K562 (cell line): ENCODE results near the gene RMI1. TPM values are rescaled to one million over a fixed set of nuclear protein-coding genes. Genes with fewer than 3 reads are reported as not detected.

ENCODE experiments used
- ATF1 ChIP-seq, 2 experiments: fragments of 450-650 bp in 1 of 2; IDR thresholded peaks; 2 replicates each; pipeline ENCODE4 v1.6.1; 2016; ENCODE audit warnings: missing compliant biosample characterization in 1 of 2, missing genetic modification characterization in 1 of 2
- CBX1 ChIP-seq: sonication (generic); IDR thresholded peaks from 2 replicates; pipeline ENCODE4 v1.6.1; 2016; ENCODE audit warnings: antibody characterized with exemption, low read depth, mild to moderate bottlenecking
- CREB3L1 ChIP-seq: fragments of 450-650 bp; IDR thresholded peaks from 2 replicates; pipeline ENCODE4 v1.6.1; 2014; ENCODE audit warnings: low read depth, mild to moderate bottlenecking, moderate library complexity, borderline replicate concordance
- DDX20 ChIP-seq: fragments of 450-650 bp; IDR thresholded peaks from 2 replicates; pipeline ENCODE4 v1.6.1; 2016; ENCODE audit warnings: missing genetic modification characterization, low read depth, mild to moderate bottlenecking, missing compliant biosample characterization, moderate library complexity
- E2F6 ChIP-seq, 2 experiments: IDR thresholded peaks; 2 replicates each; pipeline ENCODE4 v1.6.1; 2011; ENCODE audit warnings: borderline replicate concordance in 1 of 2, control low read depth in 1 of 2, low read depth in 1 of 2, low read length in 1 of 2, mild to moderate bottlenecking in 1 of 2, mixed read lengths in 1 of 2, moderate library complexity in 1 of 2; ENCODE audit not compliant: insufficient read depth in 1 of 2, insufficient read length in 1 of 2, poor library complexity in 1 of 2, severe bottlenecking in 1 of 2; ENCODE audit errors: extremely low read depth in 1 of 2
- HMBOX1 ChIP-seq: sonication (generic); IDR thresholded peaks from 2 replicates; pipeline ENCODE4 v1.6.1; 2016
- MYNN ChIP-seq, 2 experiments: sonication (generic); formaldehyde crosslinking in 1 of 2; IDR thresholded peaks; 2 replicates each; pipeline versions ENCODE4 v1.5.0 to v1.6.1; 2016 to 2020; ENCODE audit warnings: antibody characterized with exemption in 1 of 2, missing genetic modification reagents in 1 of 2
- PCBP2 ChIP-seq: fragments of 200-400 bp; formaldehyde crosslinking; IDR thresholded peaks from 2 replicates; pipeline ENCODE4 v1.6.1; 2018; ENCODE audit warnings: low read length, low read depth, mild to moderate bottlenecking, moderate library complexity; ENCODE audit not compliant: poor library complexity, severe bottlenecking
- PHF21A ChIP-seq: fragments of 450-650 bp; IDR thresholded peaks from 2 replicates; pipeline ENCODE4 v1.6.1; 2017; ENCODE audit warnings: low read depth, borderline replicate concordance
- PHF8 ChIP-seq: fragments of 200-600 bp; sonication (generic); IDR thresholded peaks from 2 replicates; pipeline ENCODE4 v1.6.1; 2012; ENCODE audit warnings: mixed run types, mild to moderate bottlenecking, inconsistent platforms, low read length, moderate library complexity, borderline replicate concordance
- POLR2A ChIP-seq: fragments of 450-650 bp; conservative IDR thresholded peaks from 2 replicates; pipeline ENCODE4 v1.6.1; 2016
- RAD51 ChIP-seq: fragments of 450-650 bp; IDR thresholded peaks from 2 replicates; pipeline ENCODE4 v1.7.1; 2016; ENCODE audit warnings: low read depth, mild to moderate bottlenecking, borderline replicate concordance
- SMAD3 ChIP-seq: fragments of 450-650 bp; formaldehyde crosslinking; conservative IDR thresholded peaks from 2 replicates; pipeline ENCODE4 v1.4.0; 2020; ENCODE audit warnings: mild to moderate bottlenecking
- TAF1 ChIP-seq: IDR thresholded peaks from 2 replicates; pipeline ENCODE4 v1.6.1; 2011; ENCODE audit warnings: mild to moderate bottlenecking, low read length, moderate library complexity; ENCODE audit not compliant: insufficient read depth, control insufficient read depth, severe bottlenecking; ENCODE audit errors: extremely low read depth
- THAP12 ChIP-seq: fragments of 250-450 bp; sonication (Bioruptor Pico); IDR thresholded peaks from 2 replicates; pipeline ENCODE4 v1.9.0; 2021; ENCODE audit warnings: mild to moderate bottlenecking, inconsistent platforms
- ZBTB17 ChIP-seq: fragments of 450-650 bp; formaldehyde crosslinking; IDR thresholded peaks from 2 replicates; pipeline ENCODE4 v1.4.0; 2020; ENCODE audit warnings: mild to moderate bottlenecking
- ZBTB7A ChIP-seq: IDR thresholded peaks from 2 replicates; pipeline ENCODE4 v1.6.1; 2011; ENCODE audit warnings: low read depth, mild to moderate bottlenecking, low read length, moderate library complexity, borderline replicate concordance; ENCODE audit not compliant: control insufficient read depth
- ZNF133 ChIP-seq: fragments of 250-450 bp; sonication (Bioruptor Pico); IDR thresholded peaks from 2 replicates; pipeline ENCODE4 v1.4.0; 2020; ENCODE audit warnings: mild to moderate bottlenecking
- ZNF239 ChIP-seq: fragments of 250-450 bp; sonication (Bioruptor Pico); IDR thresholded peaks from 2 replicates; pipeline ENCODE4 v1.4.0; 2020; ENCODE audit warnings: mild to moderate bottlenecking
- ZNF431 ChIP-seq: sonication (generic); formaldehyde crosslinking; IDR thresholded peaks from 2 replicates; pipeline ENCODE4 v1.8.0; 2022; ENCODE audit warnings: mild to moderate bottlenecking, missing genetic modification reagents
- ZNF695 ChIP-seq: fragments of 450-650 bp; formaldehyde crosslinking; IDR thresholded peaks from 2 replicates; pipeline ENCODE4 v1.4.0; 2020; ENCODE audit warnings: mild to moderate bottlenecking, moderate library complexity
- polyA plus RNA-seq, 8 experiments: library from polyadenylated mRNA; depleted of rRNA in 4 of 8; stranded (reverse) in 5 of 8; unstranded in 3 of 8; fragments of >200 nt; fragmentation: Nextera tagmentation in 2 of 8; fragmentation: Illumina TruSeq in 1 of 8; extraction: Ambion mirVana in 2 of 8; extraction: Trizol in 1 of 8; gene quantifications; 2 replicates each; pipeline versions ENCODE4 v1.2.1 to v1.2.3, GENCODE V29; 2011 to 2014; ENCODE audit warnings: inconsistent platforms in 1 of 8, missing spikeins in 1 of 8
- total RNA-seq, 7 experiments: library from RNA; depleted of rRNA in 6 of 7; stranded (reverse); fragments of >200 nt in 6 of 7; fragmentation: Illumina TruSeq in 2 of 7; extraction: Trizol in 2 of 7; gene quantifications; 2 replicates each; pipeline versions ENCODE4 v1.2.1 to v1.2.3, GENCODE V29; 2011 to 2021; ENCODE audit warnings: low replicate concordance in 1 of 7

Gene RMI1
- total and polyA plus RNA-seq, 9 of the 15 experiments (the other 6 are each of a cell fraction or from before 2014, with no cell fraction given): 3.0 to 17.4 (median 10.6) TPM

GRCh38 chr9:83980395-83981125 is at the start of gene RMI1 (continued):
- TF ChIP-seq PHF21A: peak; percentile 7; the same call in 1 of the 2 replicates
- no peak for TF ChIP-seq SMAD3 (CRISPR knock-in tag)
- peak; percentile 82 for TF ChIP-seq CREB3L1
- TF ChIP-seq ZNF133 (CRISPR knock-in tag): no peak
- peak in 1 of 2 experiments; percentile 50 for TF ChIP-seq E2F6 (IDR thresholded peaks at IDR 0.05; ENCODE audit: borderline replicate concordance in 1 of 2, extremely low read depth in 1 of 2, insufficient read depth in 1 of 2, insufficient read length in 1 of 2, low read depth in 1 of 2, low read length in 1 of 2, poor library complexity in 1 of 2, severe bottlenecking in 1 of 2)
- peak; percentile 93 for TF ChIP-seq PHF8
- TF ChIP-seq POLR2A: peak; percentile 93
- no peak for TF ChIP-seq ZNF695 (CRISPR knock-in tag)
- TF ChIP-seq CBX1: peak; percentile 44; the same call in 1 of the 2 replicates
- no peak for TF ChIP-seq ATF1 (CRISPR knock-in tag; IDR thresholded peaks at IDR 0.05)
- TF ChIP-seq ATF1 (tag; IDR thresholded peaks at IDR 0.05): peak; percentile 90
- peak; percentile 75 for TF ChIP-seq TAF1
- TF ChIP-seq HMBOX1: no peak
- no peak for TF ChIP-seq PCBP2
- TF ChIP-seq MYNN (IDR thresholded peaks at IDR 0.05): no peak
- no peak for TF ChIP-seq MYNN (CRISPR knock-in tag; IDR thresholded peaks at IDR 0.05)
- no peak for TF ChIP-seq ZBTB17 (CRISPR knock-in tag)
- TF ChIP-seq DDX20 (tag): no peak
- TF ChIP-seq ZBTB7A: peak; percentile 88
- TF ChIP-seq ZNF239 (CRISPR knock-in tag): no peak
- 0 out of 2 replicates have a peak, but pooled peaks have one; percentile 4 for TF ChIP-seq THAP12 (CRISPR knock-in tag)
- TF ChIP-seq RAD51: peak; percentile 16; the same call in 1 of the 2 replicates
- TF ChIP-seq ZNF431 (CRISPR knock-in tag): peak; percentile 29; the same call in 1 of the 2 replicates
